NAMALWA (cell line): ENCODE results near the gene DEK.
"Not testable (repeated sequence)": the region's sequence is repeated elsewhere in the genome, so short reads cannot be mapped to it uniquely, and the experiment has no call there.

Experiments used
- DNase-seq: peaks from one replicate; pipeline ENCODE4 v3.0.0-alpha.2; 2015; ENCODE audit warnings: low spot score

DEK gene, protein sequence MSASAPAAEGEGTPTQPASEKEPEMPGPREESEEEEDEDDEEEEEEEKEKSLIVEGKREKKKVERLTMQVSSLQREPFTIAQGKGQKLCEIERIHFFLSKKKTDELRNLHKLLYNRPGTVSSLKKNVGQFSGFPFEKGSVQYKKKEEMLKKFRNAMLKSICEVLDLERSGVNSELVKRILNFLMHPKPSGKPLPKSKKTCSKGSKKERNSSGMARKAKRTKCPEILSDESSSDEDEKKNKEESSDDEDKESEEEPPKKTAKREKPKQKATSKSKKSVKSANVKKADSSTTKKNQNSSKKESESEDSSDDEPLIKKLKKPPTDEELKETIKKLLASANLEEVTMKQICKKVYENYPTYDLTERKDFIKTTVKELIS

DNA sequence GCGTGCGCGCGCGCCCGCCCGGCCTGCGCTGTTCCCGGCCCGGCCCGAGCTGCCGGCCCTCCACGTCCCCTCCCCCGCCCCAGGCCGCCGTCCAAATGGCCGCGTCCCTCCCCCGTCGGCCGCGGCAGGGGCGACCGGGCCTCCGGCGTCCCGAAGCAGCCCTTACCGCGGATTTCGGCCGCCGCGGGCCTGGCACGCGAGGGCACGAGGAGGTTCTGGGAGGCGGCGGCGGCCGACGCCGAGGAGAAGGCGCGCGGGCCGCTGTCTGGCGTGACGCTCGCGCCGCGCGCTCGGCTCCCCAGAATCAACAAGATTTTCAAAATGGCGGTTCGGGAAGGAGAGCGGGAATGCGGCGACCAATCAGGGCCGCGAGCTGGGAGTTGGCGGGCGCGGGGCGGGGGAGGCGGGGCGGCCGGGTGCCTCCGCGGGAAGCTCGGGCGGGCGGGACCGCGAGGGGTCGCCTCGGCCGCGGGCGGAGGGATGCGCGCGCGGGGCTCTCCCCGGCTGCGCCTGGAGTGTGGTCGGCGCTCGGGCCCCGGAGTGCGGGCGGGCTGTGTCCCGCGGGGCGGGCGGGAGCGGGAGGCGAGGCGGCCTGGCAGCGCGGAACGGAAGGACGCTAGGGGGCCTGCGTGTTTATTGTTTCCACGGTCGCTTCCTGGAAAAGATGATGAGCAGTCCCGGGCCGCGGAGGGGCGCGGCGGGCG lies at the start of gene DEK:
Gene DEK (minus strand): TSS at position 312 of the 704 bp plus-strand sequence. CDS start 543 bp downstream, outside the sequence.
- DNase-seq, result peak; percentile 82

DNA sequence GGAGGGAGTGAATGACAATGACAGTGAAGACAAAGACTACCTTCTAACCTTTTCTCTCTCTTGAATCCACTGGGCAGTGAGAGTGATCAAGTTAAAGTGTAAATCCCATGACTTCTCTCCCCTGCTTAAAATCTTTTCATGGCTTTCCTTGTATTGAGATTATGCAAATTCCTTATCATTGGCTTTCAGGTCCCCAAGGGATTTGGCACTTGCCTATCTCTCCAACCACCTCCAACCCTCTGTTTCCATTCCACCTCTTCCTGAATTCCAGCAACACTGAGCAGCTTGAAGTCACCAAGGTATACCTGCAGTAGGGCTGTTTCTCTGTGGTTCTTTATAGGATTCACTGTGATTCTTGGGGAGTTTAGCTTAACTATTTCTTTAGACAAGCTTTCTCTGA lies 48.0 kb upstream of the DEK start:
- DNase-seq, result no peak

DNA sequence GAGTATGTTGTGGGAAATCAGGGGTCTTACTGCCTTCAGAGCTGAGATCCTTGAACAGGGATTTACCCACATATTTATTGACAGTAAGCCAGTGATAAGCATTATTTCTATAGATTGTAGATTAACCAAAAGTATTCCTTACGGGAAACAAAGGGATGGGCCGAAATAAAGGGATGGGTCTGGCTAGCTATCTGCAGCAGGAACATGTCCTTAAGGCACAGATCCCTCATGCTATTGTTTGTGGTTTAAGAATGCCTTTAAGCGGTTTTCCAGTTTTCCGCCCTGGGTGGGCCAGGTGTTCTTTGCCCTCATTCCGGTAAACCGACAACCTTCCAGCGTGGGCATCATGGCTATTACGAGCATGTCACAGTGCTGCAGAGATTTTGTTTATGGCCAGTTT lies 45.7 kb upstream of the DEK start:
- not testable (repeated sequence) for DNase-seq

DNA sequence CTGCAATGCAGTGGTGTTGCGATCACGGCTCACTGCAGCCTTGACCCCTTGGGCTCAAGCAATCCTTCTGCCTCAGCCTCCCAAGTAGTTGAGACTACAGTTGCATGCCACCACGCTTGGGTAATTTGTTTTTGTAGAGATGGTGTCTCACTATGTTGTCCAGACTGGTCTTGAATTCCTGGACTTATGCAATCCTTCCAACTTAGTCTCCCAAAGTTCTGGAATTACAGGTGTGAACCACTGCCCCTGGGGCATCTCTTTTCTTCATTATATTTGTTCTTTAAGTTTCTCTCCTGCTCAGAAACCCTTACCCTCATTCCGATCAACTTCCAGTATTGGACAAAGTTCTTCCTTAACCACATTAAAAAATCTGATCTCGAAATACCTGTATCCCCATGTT lies 44.7 kb upstream of the DEK start:
- DNase-seq, result no peak

DNA sequence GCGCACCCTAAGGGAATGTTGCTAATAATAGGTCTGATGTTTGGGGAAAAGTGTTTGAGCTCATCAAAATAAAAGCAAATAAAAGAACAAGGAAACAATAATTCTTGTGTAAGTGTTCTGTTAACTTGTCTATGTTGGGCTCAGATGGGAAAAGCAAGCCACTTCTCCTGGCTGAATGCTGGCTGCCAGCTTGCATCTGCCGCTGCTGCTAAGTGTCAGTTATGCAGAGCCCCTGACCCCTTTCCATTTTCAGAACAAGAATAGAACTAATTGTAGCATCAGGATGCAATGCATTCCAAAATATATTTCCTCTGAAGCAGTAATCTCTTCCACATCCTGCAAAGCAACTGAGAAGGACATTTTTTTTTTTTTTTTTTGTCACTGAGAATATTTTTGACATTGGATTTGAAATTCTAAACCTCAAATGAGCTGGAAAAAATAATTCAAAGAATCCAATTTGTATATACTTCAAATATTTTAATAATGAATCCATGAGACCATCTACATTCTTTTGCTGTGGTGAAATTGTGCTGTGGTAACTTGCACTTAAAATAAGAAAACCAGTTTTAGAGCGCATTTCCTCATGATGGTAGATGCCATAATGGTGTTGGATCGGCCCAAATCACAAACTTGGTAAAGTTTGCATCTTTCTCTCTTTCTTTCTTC lies 43.9 kb upstream of the DEK start:
- no peak for DNase-seq

DNA sequence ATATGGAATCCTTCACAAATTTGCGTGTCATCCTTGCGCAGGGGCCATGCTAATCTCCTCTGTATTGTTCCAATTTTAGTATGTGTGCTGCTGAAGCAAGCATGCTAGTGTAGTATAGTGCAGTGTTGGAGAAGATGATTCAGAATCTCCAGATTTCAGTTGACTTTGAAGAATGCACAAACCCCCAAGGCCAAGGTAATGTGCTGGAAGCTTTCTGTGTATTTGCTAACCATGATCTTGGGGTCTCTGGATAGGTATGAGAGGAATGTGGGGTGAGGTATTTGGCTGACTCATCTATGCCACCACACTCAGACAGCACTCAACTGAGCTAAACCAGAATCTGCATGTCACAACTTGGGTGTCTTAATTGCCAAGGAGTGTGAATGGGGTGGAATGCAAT lies 42.6 kb upstream of the DEK start:
- no peak for DNase-seq

DNA sequence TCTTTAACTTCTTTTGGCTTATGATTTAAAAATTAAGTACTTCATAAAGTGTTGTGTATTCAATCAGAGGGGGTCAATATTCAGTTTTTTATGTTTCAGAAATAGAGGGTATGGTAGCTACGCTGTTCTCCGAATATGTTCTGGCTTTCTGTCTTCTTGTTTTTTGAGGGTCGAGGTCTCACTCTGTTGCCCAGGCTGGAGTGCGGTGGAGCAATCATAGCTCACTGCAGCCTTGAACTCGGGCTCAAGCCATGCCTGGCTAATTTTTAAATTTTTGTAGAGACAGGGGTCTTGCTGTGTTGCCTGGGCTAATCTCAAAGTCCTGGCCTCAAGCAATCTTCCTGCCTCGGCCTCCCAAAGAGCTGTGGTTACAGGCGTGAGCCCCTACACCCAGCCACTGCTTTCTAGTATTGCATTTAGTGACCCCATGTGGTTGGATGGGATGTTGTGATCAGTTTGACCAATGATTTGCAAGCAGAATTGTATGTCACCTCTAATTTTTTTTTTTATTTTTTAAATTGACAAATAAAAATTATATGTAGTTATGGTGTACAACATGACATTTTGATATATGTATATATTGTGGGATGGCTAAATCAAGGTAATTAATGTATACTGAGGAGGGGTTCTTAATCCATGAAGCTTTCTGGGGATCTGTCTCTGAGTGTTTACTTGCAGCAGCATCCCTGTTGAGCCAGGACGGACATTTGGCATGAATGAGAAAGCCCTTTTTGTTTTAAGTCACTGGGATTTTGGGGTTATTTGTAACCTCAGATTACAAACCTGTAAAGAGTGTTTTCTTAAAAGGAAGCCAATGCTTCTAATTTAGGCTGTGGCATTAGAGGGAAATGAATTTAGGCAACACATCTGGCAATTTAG lies 38.5 kb upstream of the DEK start:
- peak; percentile 28 for DNase-seq

DNA sequence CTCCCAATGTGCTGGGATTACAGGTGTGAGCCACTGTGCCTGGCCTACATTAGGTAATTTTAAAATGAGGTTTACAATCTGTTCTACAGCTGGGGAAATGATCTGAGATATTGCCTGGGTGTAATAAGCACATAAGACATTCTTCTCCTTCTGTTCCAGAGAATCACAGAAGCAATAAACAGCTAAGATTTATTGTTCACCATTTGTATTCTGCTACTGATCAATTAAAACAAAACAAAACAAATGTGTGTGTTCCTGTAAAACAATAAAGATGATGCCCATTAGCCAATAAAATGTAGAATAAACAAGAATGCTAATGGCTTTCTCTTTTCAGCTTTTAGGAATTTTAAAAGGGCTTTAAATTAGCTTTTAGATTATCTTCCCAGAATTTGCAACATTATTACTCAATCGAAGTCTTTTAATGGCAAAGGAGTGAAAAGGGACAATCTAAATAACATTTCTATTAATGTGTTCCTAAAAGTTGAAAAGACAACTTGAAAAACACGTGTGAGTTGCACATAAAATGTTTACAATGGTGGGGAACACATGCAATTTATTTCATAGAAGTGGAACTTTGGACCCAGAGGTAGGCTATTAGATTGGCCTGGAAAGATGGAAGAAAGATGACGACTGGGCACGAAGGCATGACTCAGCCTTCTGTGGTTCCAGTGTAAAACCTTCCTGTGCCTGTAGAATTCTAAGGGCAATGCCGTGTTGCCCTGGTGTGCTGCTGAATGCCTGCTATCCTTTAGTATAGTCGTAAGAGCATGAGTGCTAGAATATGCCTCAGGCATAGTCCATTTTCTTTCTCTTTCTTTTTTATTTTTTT lies 29.0 kb upstream of the DEK start:
- no peak for DNase-seq

DNA sequence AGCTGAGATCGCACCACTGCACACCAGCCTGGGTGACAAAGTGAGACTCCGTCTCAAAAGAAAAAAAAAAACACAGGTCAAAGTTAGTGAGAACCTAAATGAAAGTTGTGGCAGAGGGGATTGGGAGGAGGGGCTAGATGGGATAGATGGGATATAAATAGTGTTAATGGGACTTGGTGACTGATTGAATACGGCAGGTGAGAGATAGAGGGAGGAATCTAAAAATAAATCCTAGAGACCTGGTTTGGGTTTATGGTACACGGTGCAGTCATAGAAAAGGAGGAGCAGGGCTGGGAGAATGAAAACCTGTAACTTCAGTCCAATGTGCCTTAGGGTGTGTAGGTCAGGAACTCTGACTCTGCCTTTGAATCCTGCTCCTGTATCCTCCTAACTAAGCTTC lies 25.0 kb upstream of the DEK start:
- DNase-seq, result no peak

DNA sequence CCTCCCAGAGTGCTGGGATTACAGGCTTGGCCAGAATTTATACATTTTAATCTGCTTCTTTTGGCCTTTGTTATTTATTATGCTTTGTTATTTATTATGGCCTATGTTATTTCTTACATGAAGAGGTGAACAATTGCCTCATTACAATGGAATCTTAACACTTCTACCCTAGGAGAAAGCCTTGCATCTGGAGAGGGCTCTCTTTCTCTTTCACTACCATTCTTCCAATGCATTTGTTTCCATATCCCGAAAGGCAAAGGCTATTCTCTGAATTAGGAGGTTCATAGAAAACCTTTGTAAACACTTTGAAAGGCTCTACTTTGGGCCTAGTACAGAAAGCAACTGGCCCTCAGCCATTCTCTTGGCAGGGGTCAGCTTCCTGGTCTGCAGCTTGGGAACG lies 19.9 kb upstream of the DEK start:
- no peak for DNase-seq

DNA sequence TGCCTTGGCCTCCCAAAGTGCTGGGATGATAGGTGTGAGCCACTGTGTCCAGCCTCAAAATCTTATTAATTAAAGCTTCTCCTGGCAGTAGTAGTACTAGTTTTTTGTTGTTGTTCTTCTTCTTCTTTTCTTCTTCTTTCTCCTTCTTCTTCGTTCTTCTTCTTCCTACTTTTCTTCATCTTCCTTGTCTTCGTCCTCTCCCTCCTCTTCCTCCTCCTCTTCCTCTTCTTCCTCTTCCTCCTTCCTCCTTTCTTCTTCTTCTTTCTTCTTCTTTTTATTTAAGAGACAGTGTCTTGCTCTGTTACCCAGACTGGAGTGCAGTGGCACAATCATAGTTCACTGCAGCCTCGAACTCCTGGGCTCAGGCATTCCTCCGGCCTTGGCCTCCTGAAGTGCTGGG lies 17.2 kb upstream of the DEK start:
- DNase-seq, result no peak

DNA sequence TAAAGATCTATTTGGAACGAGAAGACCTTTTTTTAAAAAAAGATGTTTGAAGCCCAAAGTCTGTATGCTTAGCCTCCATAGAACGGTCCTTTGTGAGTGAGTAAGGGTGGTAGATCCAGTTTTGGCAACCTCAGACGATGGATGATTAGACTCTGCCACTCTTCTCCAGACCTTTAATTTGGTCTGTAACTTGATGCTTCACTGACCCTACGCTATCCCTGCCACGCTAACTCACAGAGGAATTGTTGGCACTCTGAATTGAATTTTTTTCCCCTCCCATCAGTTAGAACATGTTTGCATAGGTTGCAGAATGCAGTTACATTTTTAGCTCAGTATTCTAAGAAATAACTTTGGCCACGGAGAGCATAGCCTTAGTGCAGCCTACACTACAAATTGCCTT lies 15.8 kb upstream of the DEK start:
- no peak for DNase-seq

DNA sequence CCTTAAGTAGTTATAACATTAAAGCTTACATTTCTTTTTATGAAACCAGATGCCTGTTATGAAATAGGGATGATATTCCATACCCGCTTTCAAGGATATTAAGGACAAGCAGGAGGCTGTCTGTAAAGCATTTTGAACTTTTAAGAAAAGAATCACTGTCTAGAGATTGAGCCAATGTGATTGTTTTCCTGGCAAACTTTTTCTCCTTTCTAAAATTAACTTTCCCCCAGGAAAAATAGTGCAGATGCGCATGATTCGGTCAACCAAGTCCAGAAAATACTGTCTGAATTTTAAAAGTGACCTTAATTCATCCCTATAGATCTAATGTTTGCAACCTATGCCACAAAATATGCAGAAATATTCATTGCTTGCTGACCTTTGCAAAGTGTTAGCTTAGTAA lies 15.1 kb upstream of the DEK start:
- no peak for DNase-seq

DNA sequence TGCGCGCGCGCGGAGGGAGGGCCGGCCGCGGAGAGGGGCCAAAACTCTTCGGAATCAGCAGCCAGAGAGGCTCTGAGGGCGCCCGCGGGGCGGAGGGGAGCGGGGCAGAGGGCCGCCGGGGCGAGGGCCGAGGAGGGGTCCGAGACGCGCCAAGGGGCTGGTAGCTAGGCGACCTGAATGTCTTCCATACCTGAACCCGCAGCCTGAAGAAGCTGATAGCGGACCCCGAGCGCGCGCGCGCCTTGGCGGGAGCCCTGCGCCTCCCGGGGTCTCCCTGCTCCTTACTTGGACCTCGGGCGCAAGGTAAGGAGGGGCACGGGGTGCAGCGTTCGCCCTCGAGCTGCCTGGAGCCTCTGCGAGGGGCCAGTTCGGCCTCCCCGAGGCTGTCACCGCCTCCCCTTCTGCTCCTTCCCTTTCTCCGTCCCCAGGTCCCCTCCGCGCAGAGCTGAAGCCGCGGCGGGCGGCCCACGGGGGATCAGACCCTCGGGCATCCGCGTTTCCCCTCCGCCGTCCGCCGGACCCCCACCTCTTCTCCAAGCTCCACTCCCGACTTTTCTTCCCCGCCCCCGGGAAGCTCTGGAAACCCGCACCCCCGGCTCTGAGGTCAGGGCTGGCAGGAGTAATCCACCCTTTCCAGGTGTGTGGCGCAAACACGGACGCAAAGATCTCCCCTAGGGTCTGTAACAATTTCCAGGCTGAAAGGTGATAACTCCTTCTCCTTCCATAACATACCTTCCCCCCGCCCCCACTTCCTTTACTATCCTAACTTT lies 13.1 kb upstream of the DEK start:
- DNase-seq, result no peak

DNA sequence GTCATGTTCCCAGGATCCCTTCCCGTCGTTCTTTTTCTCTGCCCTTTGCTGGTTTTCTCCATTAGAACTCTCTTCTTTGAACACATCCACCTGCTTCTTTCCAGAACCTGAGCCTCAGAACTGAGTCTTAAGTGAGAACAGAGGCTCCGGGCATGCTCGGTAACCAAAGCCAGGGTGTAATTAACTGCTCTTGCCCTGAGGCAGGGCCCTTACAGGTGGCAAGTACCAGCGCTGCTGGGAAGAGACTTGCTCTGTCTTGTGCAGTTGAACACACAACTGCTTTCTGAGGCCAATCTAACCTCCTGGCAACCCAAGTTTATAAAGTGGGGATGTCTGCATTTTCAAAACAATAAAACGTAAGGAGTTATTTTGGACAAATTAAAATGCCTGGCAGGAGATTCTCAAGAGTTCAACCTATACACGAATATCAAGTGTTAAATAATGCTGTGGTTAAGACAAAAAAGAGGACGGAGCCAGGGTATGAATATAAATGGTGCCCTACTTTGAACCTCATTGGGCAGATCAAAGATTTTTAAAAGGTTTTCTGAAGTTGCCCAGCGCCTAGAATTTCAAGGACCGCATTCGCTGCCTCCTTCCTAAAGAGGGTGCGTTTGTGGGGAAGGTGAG lies 12.4 kb upstream of the DEK start:
- no peak for DNase-seq

DNA sequence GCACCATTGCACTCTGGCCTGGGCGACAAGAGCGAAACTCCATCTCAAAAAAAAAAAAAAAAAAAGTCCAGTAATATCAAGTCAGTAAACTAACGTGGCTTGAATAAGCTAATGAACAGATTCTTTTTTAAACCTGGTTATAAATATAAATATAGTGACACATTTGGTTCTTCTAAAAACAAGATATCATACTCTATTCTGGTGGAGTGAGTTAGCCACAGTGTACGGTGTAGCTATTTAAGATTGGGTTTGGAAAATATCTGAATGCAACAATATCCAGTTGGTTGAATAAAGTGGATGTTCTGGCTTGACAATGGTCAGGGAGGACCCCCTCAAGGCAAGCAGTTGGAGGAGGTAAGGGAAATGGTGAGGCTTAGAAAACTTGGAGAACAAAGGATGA lies 5.9 kb upstream of the DEK start:
- DNase-seq, result no peak

DNA sequence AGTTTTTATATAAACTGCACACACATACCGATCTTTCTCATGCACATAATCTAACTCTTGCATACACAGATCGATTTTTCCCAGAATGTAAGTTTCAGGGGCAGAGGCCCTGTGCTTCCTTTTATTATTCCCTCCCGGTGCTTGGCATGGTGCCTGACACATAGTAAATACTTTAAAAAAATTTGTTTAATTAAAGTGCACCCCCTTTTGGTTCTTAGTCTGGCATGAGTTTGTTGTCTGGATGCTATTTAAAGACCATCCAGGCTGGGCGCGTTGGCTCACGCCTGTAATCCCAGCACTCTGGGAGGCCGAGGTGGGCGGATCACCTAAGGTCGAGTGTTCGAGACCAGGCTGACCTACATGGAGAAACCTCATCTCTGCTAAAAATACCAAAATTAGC lies 5.4 kb upstream of the DEK start:
- no peak for DNase-seq

DNA sequence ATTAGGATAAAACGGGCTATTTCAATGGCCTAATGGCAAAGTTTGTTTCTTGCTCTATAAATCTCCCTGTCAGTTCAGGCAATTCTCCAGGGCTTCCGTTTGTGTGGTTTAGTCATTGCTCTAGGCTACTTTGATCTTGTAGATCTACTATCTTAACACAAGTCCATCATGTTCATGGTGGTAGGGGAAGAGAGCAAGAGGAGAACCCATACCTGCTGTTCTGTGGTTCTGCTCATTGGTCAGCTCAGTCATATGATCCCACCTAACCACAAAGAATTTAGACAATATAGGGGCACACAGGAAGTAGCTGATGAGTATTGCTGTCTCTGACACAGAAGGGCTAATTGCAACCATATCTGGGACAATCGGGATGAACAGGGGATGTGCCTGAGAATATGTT lies 4.9 kb upstream of the DEK start:
- no peak for DNase-seq

DNA sequence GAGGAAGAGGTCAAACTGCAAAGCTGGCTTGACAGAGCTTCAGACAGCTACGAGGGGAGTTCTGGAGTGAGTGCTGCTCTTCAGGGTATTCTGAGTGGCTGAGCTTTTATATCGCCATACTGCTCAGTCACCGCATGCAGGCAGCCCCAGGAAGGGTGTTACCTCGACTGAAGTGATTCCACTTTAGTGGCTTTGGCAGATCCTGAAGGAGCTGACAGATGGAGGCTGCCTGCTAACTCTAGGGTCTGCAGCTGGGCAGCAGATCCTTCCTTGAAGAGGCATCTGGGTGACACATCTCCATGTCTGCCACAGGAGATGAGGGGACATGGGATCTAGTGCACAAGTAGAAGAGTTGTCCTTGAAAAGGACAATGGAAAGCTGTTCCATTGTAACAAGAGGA lies 3.7 kb upstream of the DEK start:
- DNase-seq, result no peak

DNA sequence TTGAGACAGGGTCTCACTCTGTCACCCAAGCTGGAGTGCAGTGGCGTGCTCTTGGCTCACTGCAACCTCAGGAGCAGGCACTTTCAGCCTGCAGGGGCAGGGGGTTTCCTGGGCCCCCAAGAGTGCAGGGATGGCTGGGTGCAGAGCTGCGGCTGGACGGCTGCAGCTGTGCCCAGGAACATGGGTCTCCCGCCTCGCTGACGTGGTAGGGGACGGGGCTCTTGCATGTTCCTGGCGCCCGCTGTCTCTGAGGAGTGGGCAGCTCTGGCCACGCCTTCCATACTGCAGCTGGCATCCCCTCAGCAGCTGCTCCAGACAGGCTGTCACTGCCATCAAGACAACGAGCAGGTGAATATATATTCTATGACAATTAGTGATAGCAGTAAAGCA lies 2.2 kb upstream of the DEK start:
- DNase-seq, result no peak
